HEK293 (cell line): ENCODE measurements around the gene HMGN2.

Experiments
- INSM2 ChIP-seq: fragments of 450-650 bp; formaldehyde crosslinking; IDR thresholded peaks from 2 replicates; pipeline ENCODE4 v1.5.1; 2016; ENCODE audit warnings: missing biosample characterization, missing genetic modification characterization
- KLF10 ChIP-seq: fragments of 450-650 bp; IDR thresholded peaks from 2 replicates; pipeline ENCODE4 v1.5.1; 2018; ENCODE audit warnings: missing biosample characterization, mild to moderate bottlenecking, missing genetic modification characterization
- KLF16 ChIP-seq: fragments of 450-650 bp; formaldehyde crosslinking; IDR thresholded peaks from 2 replicates; pipeline ENCODE4 v1.5.1; 2017; ENCODE audit warnings: missing biosample characterization, missing genetic modification characterization
- KLF17 ChIP-seq: fragments of 450-650 bp; formaldehyde crosslinking; IDR thresholded peaks from 2 replicates; pipeline ENCODE4 v1.5.1; 2016; ENCODE audit warnings: missing biosample characterization, missing genetic modification characterization
- SCRT2 ChIP-seq: fragments of 450-650 bp; formaldehyde crosslinking; IDR thresholded peaks from 2 replicates; pipeline ENCODE4 v1.5.1; 2016; ENCODE audit warnings: missing biosample characterization, missing genetic modification characterization
- SP7 ChIP-seq: fragments of 450-650 bp; formaldehyde crosslinking; IDR thresholded peaks from 2 replicates; pipeline ENCODE4 v1.5.1; 2016; ENCODE audit warnings: missing biosample characterization, missing genetic modification characterization
- ZBTB6 ChIP-seq: fragments of 450-650 bp; formaldehyde crosslinking; IDR thresholded peaks from 2 replicates; pipeline ENCODE4 v1.5.1; 2017; ENCODE audit warnings: missing biosample characterization, missing genetic modification characterization
- ZBTB8A ChIP-seq: fragments of 450-650 bp; formaldehyde crosslinking; IDR thresholded peaks from 2 replicates; pipeline ENCODE4 v1.5.1; 2016; ENCODE audit warnings: missing biosample characterization, missing genetic modification characterization
- ZFP41 ChIP-seq: fragments of 450-650 bp; formaldehyde crosslinking; IDR thresholded peaks from 2 replicates; pipeline ENCODE4 v1.5.1; 2016; ENCODE audit warnings: missing biosample characterization, missing genetic modification characterization, borderline replicate concordance
- ZFP69B ChIP-seq: fragments of 450-650 bp; formaldehyde crosslinking; IDR thresholded peaks from 2 replicates; pipeline ENCODE4 v1.5.1; 2016; ENCODE audit warnings: missing biosample characterization, missing genetic modification characterization
- ZNF121 ChIP-seq: fragments of 450-650 bp; formaldehyde crosslinking; IDR thresholded peaks from 2 replicates; pipeline ENCODE4 v1.5.1; 2016; ENCODE audit warnings: missing biosample characterization, missing genetic modification characterization
- ZNF18 ChIP-seq: fragments of 450-650 bp; formaldehyde crosslinking; IDR thresholded peaks from 2 replicates; pipeline ENCODE4 v1.5.1; 2016; ENCODE audit warnings: missing biosample characterization, missing genetic modification characterization
- ZNF214 ChIP-seq: fragments of 450-650 bp; formaldehyde crosslinking; IDR thresholded peaks from 2 replicates; pipeline ENCODE4 v1.5.1; 2017; ENCODE audit warnings: missing biosample characterization, mild to moderate bottlenecking, missing genetic modification characterization, borderline replicate concordance
- ZNF223 ChIP-seq: fragments of 450-650 bp; formaldehyde crosslinking; IDR thresholded peaks from 2 replicates; pipeline ENCODE4 v1.5.1; 2016; ENCODE audit warnings: missing biosample characterization, missing genetic modification characterization
- ZNF248 ChIP-seq: fragments of 450-650 bp; formaldehyde crosslinking; IDR thresholded peaks from 2 replicates; pipeline ENCODE4 v1.5.1; 2017; ENCODE audit warnings: missing biosample characterization, missing genetic modification characterization
- ZNF280C ChIP-seq: fragments of 450-650 bp; formaldehyde crosslinking; IDR thresholded peaks from 2 replicates; pipeline ENCODE4 v1.5.1; 2016; ENCODE audit warnings: missing biosample characterization, missing genetic modification characterization
- ZNF335 ChIP-seq: fragments of 450-650 bp; formaldehyde crosslinking; conservative IDR thresholded peaks from 2 replicates; pipeline ENCODE4 v1.5.1; 2016; ENCODE audit warnings: missing biosample characterization, missing genetic modification characterization
- ZNF398 ChIP-seq: fragments of 450-650 bp; formaldehyde crosslinking; IDR thresholded peaks from 2 replicates; pipeline ENCODE4 v1.5.1; 2017; ENCODE audit warnings: missing biosample characterization, missing genetic modification characterization
- ZNF571 ChIP-seq: fragments of 450-650 bp; formaldehyde crosslinking; IDR thresholded peaks from 2 replicates; pipeline ENCODE4 v1.5.0; 2017; ENCODE audit warnings: missing biosample characterization, missing genetic modification characterization
- ZNF639 ChIP-seq: fragments of 450-650 bp; formaldehyde crosslinking; IDR thresholded peaks from 2 replicates; pipeline ENCODE4 v1.5.1; 2016; ENCODE audit warnings: missing biosample characterization, missing genetic modification characterization
- ZNF645 ChIP-seq: fragments of 450-650 bp; formaldehyde crosslinking; IDR thresholded peaks from 2 replicates; pipeline ENCODE4; 2016; ENCODE audit warnings: missing biosample characterization, missing genetic modification characterization
- ZNF660 ChIP-seq: fragments of 450-650 bp; IDR thresholded peaks from 2 replicates; pipeline ENCODE4 v1.5.1; 2018; ENCODE audit warnings: missing biosample characterization, mild to moderate bottlenecking, missing genetic modification characterization
- ZNF704 ChIP-seq: fragments of 450-650 bp; formaldehyde crosslinking; IDR thresholded peaks from 2 replicates; pipeline ENCODE4 v1.5.1; 2016; ENCODE audit warnings: missing biosample characterization, missing genetic modification characterization
- ZNF768 ChIP-seq: fragments of 450-650 bp; formaldehyde crosslinking; IDR thresholded peaks from 2 replicates; pipeline ENCODE4 v1.5.1; 2018; ENCODE audit warnings: missing biosample characterization, mild to moderate bottlenecking, missing genetic modification characterization
- ZNF830 ChIP-seq: fragments of 450-650 bp; IDR thresholded peaks from 2 replicates; pipeline ENCODE4 v1.5.0; 2018; ENCODE audit warnings: missing biosample characterization, missing genetic modification characterization, low read depth, mild to moderate bottlenecking, moderate library complexity
- ZNF843 ChIP-seq: fragments of 450-650 bp; formaldehyde crosslinking; IDR thresholded peaks from 2 replicates; pipeline ENCODE4 v1.5.1; 2016; ENCODE audit warnings: missing biosample characterization, missing genetic modification characterization

Gene HMGN2

GRCh38 chr1:26431979-26432695 lies 40.1 kb upstream of the HMGN2 start, which contains the start of gene DHDDS (continued):
- TF ChIP-seq KLF16 (tag by site-specific recombination): peak; percentile 99
- TF ChIP-seq ZNF214: no peak
- no peak for TF ChIP-seq ZNF121 (tag by site-specific recombination)
- TF ChIP-seq ZFP69B (tag by site-specific recombination): peak; percentile 96
- TF ChIP-seq ZNF768 (tag by site-specific recombination): no peak
- TF ChIP-seq ZBTB8A (tag by site-specific recombination): peak; percentile 94
- no peak for TF ChIP-seq ZNF830
- TF ChIP-seq ZBTB6 (tag by site-specific recombination): 0 out of 2 replicates have a peak, but pooled peaks have one; percentile 23
- peak; percentile 56 for TF ChIP-seq ZNF398 (tag by site-specific recombination)
- peak; percentile 46 for TF ChIP-seq ZNF843
- peak; percentile 90 for TF ChIP-seq SP7 (tag by site-specific recombination)
- TF ChIP-seq ZNF639 (tag by site-specific recombination): peak; percentile 60
- no peak for TF ChIP-seq SCRT2 (tag by site-specific recombination)
- TF ChIP-seq ZNF18 (tag by site-specific recombination): peak; percentile 62; the same call in 1 of the 2 replicates
- no peak for TF ChIP-seq ZNF645
- TF ChIP-seq ZNF335 (tag by site-specific recombination): peak; percentile 75
- no peak for TF ChIP-seq ZNF704 (tag by site-specific recombination)
- peak; percentile 98 for TF ChIP-seq KLF10 (tag by site-specific recombination)
- no peak; the same call in 1 of the 2 replicates for TF ChIP-seq INSM2 (tag by site-specific recombination)
- TF ChIP-seq ZNF660 (tag by site-specific recombination): no peak; the same call in none of the 2 replicates
- peak; percentile 94 for TF ChIP-seq KLF17
- no peak for TF ChIP-seq ZNF248
- TF ChIP-seq ZNF571 (tag by site-specific recombination): no peak
- TF ChIP-seq ZFP41 (tag by site-specific recombination): no peak
- TF ChIP-seq ZNF223 (tag by site-specific recombination): no peak
- no peak for TF ChIP-seq ZNF280C (tag by site-specific recombination)
